ENCODE measurements around the gene ATAD3A. TPM values are rescaled to one million over a fixed set of nuclear protein-coding genes. Genes with fewer than 3 reads are reported as not detected.

Gene ATAD3A
- polyA plus RNA-seq, 3 donors, result 28.5 to 33.5 (median 32.7) TPM

GRCh38 chr1:1573843-1574720 is 62.1 kb downstream of the ATAD3A start:
- DNase-seq, result peak; percentile 65

DNA sequence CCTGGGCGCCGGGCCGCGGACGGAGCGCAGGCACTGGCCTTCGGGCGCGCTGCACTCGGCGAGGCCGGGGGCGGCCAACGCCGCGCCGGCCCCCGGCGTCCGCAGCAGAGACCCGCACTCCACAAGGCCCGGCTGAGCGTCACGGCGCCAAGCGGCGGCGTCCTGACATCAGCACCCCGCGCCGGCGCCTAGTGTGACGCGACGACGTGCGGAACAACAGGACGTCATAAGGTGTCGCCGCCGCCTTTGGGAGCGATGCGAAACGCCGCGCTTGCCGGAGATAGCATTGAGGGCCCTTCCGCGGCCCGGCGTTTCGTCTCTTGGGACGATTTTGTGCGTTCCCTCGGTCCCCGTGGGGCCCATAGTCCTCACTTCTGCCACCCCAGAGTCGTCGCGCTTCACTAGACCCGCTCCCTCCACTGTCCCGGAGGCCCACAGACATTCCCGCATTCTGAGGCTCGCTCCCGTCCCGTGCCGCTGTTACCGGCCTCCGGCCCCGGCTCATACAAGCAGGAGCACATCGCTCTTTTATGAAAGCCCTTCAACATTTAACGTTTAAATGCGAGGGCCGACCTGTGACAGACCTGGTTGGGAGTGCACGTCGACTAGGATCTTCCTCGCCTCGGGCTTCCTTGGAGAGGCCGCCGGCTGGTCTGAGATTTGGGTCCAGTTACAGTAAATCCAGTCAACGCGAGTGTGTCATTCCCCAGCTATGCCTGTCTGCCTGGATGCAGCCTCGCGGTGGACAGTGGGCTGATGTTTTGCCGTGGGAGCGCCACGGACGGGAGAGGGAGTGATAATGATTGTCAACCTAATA is 63.0 kb downstream of the ATAD3A start, which contains the start of gene SSU72:
Gene SSU72, minus strand, starts transcription at position 143 of the 817 bp plus-strand sequence. CDS start 306 bp downstream, outside the sequence.
- peak; percentile 92 for DNase-seq

DNA sequence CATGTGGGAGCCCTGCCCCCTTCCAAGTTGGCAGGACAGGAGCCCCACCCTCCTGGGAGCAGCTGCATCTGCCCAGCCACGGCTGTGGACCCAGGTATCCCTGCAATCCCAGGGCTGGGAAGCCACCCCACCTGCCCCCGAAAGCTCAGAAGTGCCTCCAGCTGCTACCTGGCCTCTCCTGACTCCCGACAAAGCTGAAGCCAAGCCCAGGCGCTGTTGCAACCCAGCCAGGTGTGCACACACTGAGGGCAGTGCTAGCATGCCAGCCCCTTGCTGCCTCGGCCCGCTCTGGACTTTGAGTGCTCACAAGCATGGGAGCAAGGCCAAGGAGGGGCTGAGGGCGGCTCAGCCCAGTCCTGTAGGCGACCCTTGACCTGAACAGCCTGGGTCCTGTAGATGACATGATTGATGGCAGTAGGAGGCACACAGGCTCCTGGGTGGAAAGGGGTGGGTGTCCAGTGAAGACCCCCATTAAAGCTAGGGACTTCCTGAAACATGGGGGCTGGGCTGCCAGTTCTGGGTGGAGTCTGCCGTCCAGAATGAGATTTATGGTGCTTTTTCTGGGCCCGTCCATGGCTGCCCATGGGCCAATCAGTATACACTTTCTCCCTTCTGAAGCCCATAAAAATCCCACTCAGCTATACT is 65.5 kb downstream of the ATAD3A start:
- no peak for DNase-seq

GRCh38 chr1:1578371-1578940 is 66.5 kb downstream of the ATAD3A start:
- no peak for DNase-seq

- DNase-seq, result no peak
Measured at GRCh38 chr1:1582585-1583346, 70.8 kb downstream of the ATAD3A start.

- no peak for DNase-seq
Measured at GRCh38 chr1:1583347-1584010, 71.5 kb downstream of the ATAD3A start.

Other genes with a start within 250 kb of the ATAD3A start
- gene UBE2J2, start 238.3 kb upstream of the ATAD3A start, polyA plus RNA-seq (ENCODE audit: insufficient read length in 3 of 3), result 10 to 100 TPM; 51.7 to 58.8 (median 54.6) TPM
- gene SCNN1D, start 231.7 kb upstream of the ATAD3A start, polyA plus RNA-seq (ENCODE audit: insufficient read length in 3 of 3), result 1 to 10 TPM; 5.9 to 9.0 (median 7.6) TPM
- gene ACAP3, start 204.2 kb upstream of the ATAD3A start, polyA plus RNA-seq (ENCODE audit: insufficient read length in 3 of 3), result 10 to 100 TPM; 33.2 to 35.6 (median 33.5) TPM
- gene PUSL1, start 203.6 kb upstream of the ATAD3A start, polyA plus RNA-seq (ENCODE audit: insufficient read length in 3 of 3), result 10 to 100 TPM in 2 of 3 donors, 1 to 10 TPM in 1; 8.8 to 11.7 (median 11.2) TPM
- gene INTS11, start 187.5 kb upstream of the ATAD3A start, polyA plus RNA-seq (ENCODE audit: insufficient read length in 3 of 3), result 100 to 1,000 TPM; 110 to 159 (median 153) TPM
- gene CPTP, start 187.4 kb upstream of the ATAD3A start, polyA plus RNA-seq (ENCODE audit: insufficient read length in 3 of 3), result 10 to 100 TPM; 15.2 to 21.4 (median 19.0) TPM
- gene TAS1R3, start 180.9 kb upstream of the ATAD3A start, polyA plus RNA-seq (ENCODE audit: insufficient read length in 3 of 3), result under 1 TPM; 0.39 to 0.57 (median 0.49) TPM
- gene DVL1, start 162.7 kb upstream of the ATAD3A start, polyA plus RNA-seq (ENCODE audit: insufficient read length in 3 of 3), result 10 to 100 TPM; 39.7 to 47.5 (median 45.8) TPM
- gene MXRA8, start 153.6 kb upstream of the ATAD3A start, polyA plus RNA-seq (ENCODE audit: insufficient read length in 3 of 3), result 100 to 1,000 TPM; 193 to 231 (median 215) TPM
- 100 to 1,000 TPM in 1 of 3 donors, 10 to 100 TPM in 2; 78.1 to 110 (median 93.9) TPM for gene AURKAIP1, start 137.0 kb upstream of the ATAD3A start, polyA plus RNA-seq (ENCODE audit: insufficient read length in 3 of 3)
- gene CCNL2, start 112.8 kb upstream of the ATAD3A start, polyA plus RNA-seq (ENCODE audit: insufficient read length in 3 of 3), result 100 to 1,000 TPM; 218 to 373 (median 330) TPM
- 100 to 1,000 TPM; 116 to 128 (median 120) TPM for gene MRPL20, start 104.9 kb upstream of the ATAD3A start, polyA plus RNA-seq (ENCODE audit: insufficient read length in 3 of 3)
- 10 to 100 TPM in 2 of 3 donors, 1 to 10 TPM in 1; 9.0 to 15.7 (median 12.0) TPM for gene ANKRD65, start 90.9 kb upstream of the ATAD3A start, polyA plus RNA-seq (ENCODE audit: insufficient read length in 3 of 3)
- 10 to 100 TPM; 61.7 to 76.0 (median 75.6) TPM for gene VWA1, start 76.5 kb upstream of the ATAD3A start, polyA plus RNA-seq (ENCODE audit: insufficient read length in 3 of 3)
- 1 to 10 TPM; 2.8 to 5.1 (median 4.6) TPM for gene ATAD3C, start 62.5 kb upstream of the ATAD3A start, polyA plus RNA-seq (ENCODE audit: insufficient read length in 3 of 3)
- gene ATAD3B, start 40.4 kb upstream of the ATAD3A start, polyA plus RNA-seq (ENCODE audit: insufficient read length in 3 of 3), result 10 to 100 TPM; 14.7 to 22.7 (median 19.2) TPM
- 1 to 10 TPM; 5.0 to 9.6 (median 8.6) TPM for gene TMEM240, start 28.5 kb downstream of the ATAD3A start, polyA plus RNA-seq (ENCODE audit: insufficient read length in 3 of 3)
- 10 to 100 TPM; 84.8 to 85.3 (median 84.9) TPM for gene SSU72, start 62.7 kb downstream of the ATAD3A start, polyA plus RNA-seq (ENCODE audit: insufficient read length in 3 of 3)
- gene FNDC10, start 88.0 kb downstream of the ATAD3A start, polyA plus RNA-seq (ENCODE audit: insufficient read length in 3 of 3), result 1 to 10 TPM; 2.1 to 4.8 (median 3.4) TPM
- 10 to 100 TPM; 46.2 to 72.1 (median 56.6) TPM for gene MIB2, start 103.3 kb downstream of the ATAD3A start, polyA plus RNA-seq (ENCODE audit: insufficient read length in 3 of 3)
- 10 to 100 TPM; 22.6 to 34.6 (median 34.1) TPM for gene MMP23B, start 120.0 kb downstream of the ATAD3A start, polyA plus RNA-seq (ENCODE audit: insufficient read length in 3 of 3)
- 10 to 100 TPM; 38.5 to 44.2 (median 42.7) TPM for gene CDK11B, start 146.8 kb downstream of the ATAD3A start, polyA plus RNA-seq (ENCODE audit: insufficient read length in 3 of 3)
- gene SLC35E2B, start 180.6 kb downstream of the ATAD3A start, polyA plus RNA-seq (ENCODE audit: insufficient read length in 3 of 3), result 10 to 100 TPM; 64.0 to 97.8 (median 91.0) TPM
- gene CDK11A, start 212.2 kb downstream of the ATAD3A start, polyA plus RNA-seq (ENCODE audit: insufficient read length in 3 of 3), result 10 to 100 TPM; 33.5 to 41.9 (median 35.7) TPM

Data from renal pelvis (tissue), 4 donors.